ENCODE data around the gene CASTOR2.

DNA sequence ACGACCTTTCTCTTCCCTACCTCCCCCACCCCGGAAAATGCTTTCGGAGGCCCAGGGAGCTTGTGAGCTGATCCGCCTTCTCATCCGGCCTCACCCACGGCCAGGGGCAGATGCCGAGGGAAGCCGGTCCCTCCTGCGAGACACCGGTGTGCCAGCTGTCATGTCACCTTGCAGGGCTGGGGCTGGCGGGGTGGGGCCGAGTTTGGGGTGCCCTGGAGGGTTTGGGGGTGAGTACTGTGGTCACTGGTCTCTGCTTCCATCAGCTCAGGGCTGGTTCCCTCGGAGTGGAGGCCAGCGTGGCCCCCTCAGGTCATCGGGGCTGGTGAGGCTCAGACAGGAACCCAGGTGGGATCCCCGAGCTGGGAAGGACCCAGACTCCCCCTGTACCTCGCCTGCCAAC lies 60.4 kb downstream of the CASTOR2 start:
- TF ChIP-seq GTF2F1 (IDR thresholded peaks at IDR 0.05; ENCODE audit: low read length) (no peak), ZNF274 (CRISPR knock-in tag; IDR thresholded peaks at IDR 0.05) (no peak), HOXA3 (CRISPR knock-in tag; IDR thresholded peaks at IDR 0.05) (no peak), STAT6 (CRISPR knock-in tag; IDR thresholded peaks at IDR 0.05; ENCODE audit: borderline replicate concordance) (no peak), POLR2A (IDR thresholded peaks at IDR 0.05; ENCODE audit: insufficient read depth in 1 of 2, low read depth in 2 of 2, low read length in 2 of 2) (no peak), CTCF (CRISPR knock-in tag; IDR thresholded peaks at IDR 0.05) (no peak), SMC3 (IDR thresholded peaks at IDR 0.05; ENCODE audit: low read length) (no peak), FOXP1 (IDR thresholded peaks at IDR 0.05) (no peak), FOXP1 (CRISPR knock-in tag; IDR thresholded peaks at IDR 0.05) (no peak), CHD2 (IDR thresholded peaks at IDR 0.05; ENCODE audit: low read depth, low read length) (no peak), ZNF136 (CRISPR knock-in tag; IDR thresholded peaks at IDR 0.05; ENCODE audit: low read depth) (no peak)
- TF ChIP-seq, protein P1, sequence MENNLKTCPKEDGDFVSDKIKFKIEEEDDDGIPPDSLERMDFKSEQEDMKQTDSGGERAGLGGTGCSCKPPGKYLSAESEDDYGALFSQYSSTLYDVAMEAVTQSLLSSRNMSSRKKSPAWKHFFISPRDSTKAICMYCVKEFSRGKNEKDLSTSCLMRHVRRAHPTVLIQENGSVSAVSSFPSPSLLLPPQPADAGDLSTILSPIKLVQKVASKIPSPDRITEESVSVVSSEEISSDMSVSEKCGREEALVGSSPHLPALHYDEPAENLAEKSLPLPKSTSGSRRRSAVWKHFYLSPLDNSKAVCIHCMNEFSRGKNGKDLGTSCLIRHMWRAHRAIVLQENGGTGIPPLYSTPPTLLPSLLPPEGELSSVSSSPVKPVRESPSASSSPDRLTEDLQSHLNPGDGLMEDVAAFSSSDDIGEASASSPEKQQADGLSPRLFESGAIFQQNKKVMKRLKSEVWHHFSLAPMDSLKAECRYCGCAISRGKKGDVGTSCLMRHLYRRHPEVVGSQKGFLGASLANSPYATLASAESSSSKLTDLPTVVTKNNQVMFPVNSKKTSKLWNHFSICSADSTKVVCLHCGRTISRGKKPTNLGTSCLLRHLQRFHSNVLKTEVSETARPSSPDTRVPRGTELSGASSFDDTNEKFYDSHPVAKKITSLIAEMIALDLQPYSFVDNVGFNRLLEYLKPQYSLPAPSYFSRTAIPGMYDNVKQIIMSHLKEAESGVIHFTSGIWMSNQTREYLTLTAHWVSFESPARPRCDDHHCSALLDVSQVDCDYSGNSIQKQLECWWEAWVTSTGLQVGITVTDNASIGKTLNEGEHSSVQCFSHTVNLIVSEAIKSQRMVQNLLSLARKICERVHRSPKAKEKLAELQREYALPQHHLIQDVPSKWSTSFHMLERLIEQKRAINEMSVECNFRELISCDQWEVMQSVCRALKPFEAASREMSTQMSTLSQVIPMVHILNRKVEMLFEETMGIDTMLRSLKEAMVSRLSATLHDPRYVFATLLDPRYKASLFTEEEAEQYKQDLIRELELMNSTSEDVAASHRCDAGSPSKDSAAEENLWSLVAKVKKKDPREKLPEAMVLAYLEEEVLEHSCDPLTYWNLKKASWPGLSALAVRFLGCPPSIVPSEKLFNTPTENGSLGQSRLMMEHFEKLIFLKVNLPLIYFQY (CRISPR knock-in tag; IDR thresholded peaks at IDR 0.05; ENCODE audit: borderline replicate concordance) = no peak

Data from HepG2 (cell line).